PFSK-1 (cell line): ENCODE data around the gene ESF1.

Experiments
- FOXP2 ChIP-seq: optimal IDR thresholded peaks from 2 replicates; pipeline ENCODE3; 2011; ENCODE audit warnings: borderline replicate concordance, control low read depth, inconsistent platforms; ENCODE audit not compliant: insufficient read depth; ENCODE audit errors: extremely low read length, extremely low read depth
- POLR2AphosphoS5 ChIP-seq: IDR thresholded peaks from 2 replicates; pipeline ENCODE4 v1.6.1; 2012; ENCODE audit warnings: low read depth, mild to moderate bottlenecking, control low read depth, low read length, moderate library complexity
- SIN3A ChIP-seq: IDR thresholded peaks from 2 replicates; pipeline ENCODE4 v1.6.1; 2012; ENCODE audit warnings: mild to moderate bottlenecking, low read length, moderate library complexity, borderline replicate concordance; ENCODE audit not compliant: insufficient read depth
- TAF1 ChIP-seq: IDR thresholded peaks from 2 replicates; pipeline ENCODE4 v1.6.1; 2012; ENCODE audit warnings: low read length, control low read depth, borderline replicate concordance; ENCODE audit not compliant: insufficient read depth
- TF ChIP-seq, protein P1 (sequence below), 2 experiments: IDR thresholded peaks; 2 replicates each; pipeline versions ENCODE4 v1.6.1 to v1.8.0; 2011 to 2012; ENCODE audit warnings: low read depth in 2 of 2, low read length in 2 of 2, control low read depth in 1 of 2, inconsistent platforms in 1 of 2, mild to moderate bottlenecking in 1 of 2, moderate library complexity in 1 of 2; ENCODE audit not compliant: insufficient read depth in 1 of 2

Gene ESF1

DNA sequence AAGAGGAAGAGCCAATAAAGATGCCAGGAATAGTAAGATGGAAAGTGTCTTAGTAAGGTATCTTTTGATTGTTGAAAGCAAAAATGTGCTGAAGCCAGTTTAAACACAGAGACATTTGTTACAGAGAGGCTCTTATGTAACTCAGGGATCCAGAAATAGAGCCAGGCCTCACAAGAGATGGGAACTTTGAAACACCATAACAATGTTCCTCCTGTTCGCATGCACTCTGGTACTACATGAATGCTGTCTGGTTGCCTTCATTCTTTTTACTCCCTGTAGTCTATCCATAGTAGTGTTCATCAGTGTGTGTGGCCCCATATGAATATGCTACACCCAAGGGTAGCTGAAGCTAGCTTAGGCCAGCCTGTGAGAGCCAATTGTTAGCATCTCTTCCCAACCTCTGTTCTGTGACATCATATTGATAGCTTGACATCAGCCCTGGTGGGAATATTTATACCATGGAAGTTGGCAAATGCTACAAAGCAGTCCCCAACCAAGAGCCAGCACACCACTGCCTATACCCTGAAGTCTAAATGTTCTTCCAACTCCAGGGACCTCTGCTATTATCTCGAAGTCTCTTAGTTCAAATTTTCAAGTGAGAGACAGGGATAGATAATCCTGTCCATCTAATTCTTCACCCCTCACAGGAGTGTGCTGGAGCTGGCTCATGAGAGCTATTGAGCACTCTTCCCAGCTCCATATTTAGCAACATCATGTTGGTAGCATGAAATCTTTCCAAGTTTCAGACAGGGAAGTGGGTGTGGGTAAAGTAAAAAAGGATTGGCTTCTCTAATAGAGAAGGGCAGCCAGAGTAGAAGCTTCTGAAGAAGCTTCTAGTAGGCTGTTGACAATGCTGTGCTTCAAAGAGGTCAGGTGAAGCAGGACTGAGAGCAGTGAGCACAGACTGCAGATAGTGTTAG, 7.1 kb upstream of the ESF1 start:
- TF ChIP-seq, protein P1, sequence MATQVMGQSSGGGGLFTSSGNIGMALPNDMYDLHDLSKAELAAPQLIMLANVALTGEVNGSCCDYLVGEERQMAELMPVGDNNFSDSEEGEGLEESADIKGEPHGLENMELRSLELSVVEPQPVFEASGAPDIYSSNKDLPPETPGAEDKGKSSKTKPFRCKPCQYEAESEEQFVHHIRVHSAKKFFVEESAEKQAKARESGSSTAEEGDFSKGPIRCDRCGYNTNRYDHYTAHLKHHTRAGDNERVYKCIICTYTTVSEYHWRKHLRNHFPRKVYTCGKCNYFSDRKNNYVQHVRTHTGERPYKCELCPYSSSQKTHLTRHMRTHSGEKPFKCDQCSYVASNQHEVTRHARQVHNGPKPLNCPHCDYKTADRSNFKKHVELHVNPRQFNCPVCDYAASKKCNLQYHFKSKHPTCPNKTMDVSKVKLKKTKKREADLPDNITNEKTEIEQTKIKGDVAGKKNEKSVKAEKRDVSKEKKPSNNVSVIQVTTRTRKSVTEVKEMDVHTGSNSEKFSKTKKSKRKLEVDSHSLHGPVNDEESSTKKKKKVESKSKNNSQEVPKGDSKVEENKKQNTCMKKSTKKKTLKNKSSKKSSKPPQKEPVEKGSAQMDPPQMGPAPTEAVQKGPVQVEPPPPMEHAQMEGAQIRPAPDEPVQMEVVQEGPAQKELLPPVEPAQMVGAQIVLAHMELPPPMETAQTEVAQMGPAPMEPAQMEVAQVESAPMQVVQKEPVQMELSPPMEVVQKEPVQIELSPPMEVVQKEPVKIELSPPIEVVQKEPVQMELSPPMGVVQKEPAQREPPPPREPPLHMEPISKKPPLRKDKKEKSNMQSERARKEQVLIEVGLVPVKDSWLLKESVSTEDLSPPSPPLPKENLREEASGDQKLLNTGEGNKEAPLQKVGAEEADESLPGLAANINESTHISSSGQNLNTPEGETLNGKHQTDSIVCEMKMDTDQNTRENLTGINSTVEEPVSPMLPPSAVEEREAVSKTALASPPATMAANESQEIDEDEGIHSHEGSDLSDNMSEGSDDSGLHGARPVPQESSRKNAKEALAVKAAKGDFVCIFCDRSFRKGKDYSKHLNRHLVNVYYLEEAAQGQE (IDR thresholded peaks at IDR 0.05; ENCODE audit: insufficient read depth in 1 of 2, low read depth in 2 of 2, low read length in 2 of 2) = no peak
- TF ChIP-seq FOXP2 (no peak), SIN3A (no peak), POLR2AphosphoS5 (no peak), TAF1 (no peak)

DNA sequence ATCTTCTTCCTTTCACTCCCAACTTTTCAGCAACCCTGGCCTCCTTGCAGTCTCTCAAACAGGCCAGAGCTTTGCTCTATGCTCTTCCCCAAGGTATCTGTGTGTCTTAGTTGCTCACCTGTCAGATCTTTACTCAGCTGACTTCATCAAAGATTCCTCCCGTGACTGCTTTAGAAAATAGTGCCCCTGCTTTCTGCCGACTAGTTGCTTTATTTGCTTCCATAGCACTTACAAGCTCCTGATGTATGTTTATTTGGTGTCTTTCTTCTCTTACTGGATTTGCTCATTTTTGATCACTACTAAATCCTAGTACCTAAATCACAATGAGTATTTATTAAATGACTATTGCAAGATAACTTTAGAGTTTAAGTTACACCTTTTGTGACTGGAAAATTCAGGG, 6.0 kb upstream of the ESF1 start:
- TF ChIP-seq SIN3A (no peak), FOXP2 (no peak), POLR2AphosphoS5 (no peak), TAF1 (no peak)
- TF ChIP-seq, protein P1 (IDR thresholded peaks at IDR 0.05; ENCODE audit: insufficient read depth in 1 of 2, low read depth in 2 of 2, low read length in 2 of 2) = no peak

DNA sequence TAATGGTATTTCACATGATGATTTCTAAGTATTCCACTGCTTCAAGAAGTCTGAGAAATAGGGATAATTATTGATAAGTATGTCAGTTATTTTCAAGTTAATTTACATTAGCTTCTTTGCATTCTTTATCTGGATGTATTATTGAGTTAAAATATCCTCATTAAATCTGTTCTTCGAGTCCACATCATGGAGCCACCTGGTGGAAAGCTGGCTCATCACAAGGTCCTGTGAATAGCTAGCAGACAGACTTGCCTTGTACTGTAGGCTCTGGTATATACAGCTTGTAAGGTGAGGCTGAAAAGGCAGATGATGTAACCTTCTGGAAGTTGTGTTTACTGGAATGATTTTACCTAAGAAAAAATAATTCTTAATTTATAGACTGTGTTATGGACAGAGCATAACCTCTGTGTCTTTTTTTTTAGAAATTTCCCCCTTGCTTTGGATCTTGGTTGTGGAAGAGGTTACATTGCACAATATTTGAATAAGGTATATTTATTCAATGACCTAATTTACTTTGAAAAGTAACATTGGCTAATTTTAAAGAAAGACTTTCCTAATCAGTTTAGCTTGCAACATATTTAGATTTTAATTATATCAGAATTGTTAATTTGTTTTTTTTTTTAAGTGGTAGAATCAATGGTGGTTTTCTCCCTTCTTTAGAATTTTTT, 3.6 kb upstream of the ESF1 start:
- TF ChIP-seq TAF1 (no peak), FOXP2 (no peak), SIN3A (no peak), POLR2AphosphoS5 (no peak)
- TF ChIP-seq, protein P1 (IDR thresholded peaks at IDR 0.05; ENCODE audit: insufficient read depth in 1 of 2, low read depth in 2 of 2, low read length in 2 of 2) = no peak

DNA sequence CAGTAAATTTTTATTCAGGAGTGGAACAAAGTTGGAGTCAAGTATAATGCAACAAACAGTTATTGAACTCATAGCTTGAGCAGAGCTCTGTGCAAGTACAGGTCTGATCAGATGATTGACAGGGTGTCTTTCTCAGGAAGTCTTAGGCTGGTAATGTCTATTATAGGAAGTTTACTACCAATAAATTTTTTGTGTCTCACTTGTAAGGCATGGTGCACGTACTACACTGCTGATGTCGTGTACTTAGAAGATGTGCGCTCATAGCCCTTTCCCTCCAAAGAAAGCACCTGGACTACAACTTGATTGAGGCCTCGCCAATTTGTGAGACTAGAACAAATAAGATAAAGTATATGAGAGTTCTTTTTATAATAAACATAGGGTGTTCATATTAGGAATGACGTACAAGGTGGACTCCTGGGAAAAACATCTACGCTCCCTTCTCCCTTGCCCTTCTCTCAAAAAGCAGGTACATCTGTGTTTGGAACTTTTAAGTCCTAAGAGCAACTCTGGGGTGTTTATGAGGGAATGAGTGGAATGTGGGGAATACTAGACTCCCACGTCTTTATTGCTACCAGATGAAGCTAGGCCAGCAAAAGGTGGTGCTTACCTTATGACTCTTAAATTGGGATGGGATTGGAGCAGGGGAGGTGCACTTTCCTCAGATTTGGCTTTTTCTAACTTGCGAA, 1.6 kb upstream of the ESF1 start:
- TF ChIP-seq FOXP2 (no peak), POLR2AphosphoS5 (no peak), SIN3A (no peak), TAF1 (no peak)
- TF ChIP-seq, protein P1 (IDR thresholded peaks at IDR 0.05; ENCODE audit: insufficient read depth in 1 of 2, low read depth in 2 of 2, low read length in 2 of 2) = no peak
